Gastrocnemius medialis (tissue), 4 donors: ENCODE data around the gene AUTS2. TPM values are rescaled to one million over a fixed set of nuclear protein-coding genes. Genes with fewer than 3 reads are reported as not detected.

Experiments
- ATAC-seq, 2 donors: fragments of 150-250 bp; one replicate each; pipeline ENCODE4 v1.9.1; 2016
- DNase-seq, 2 donors: peaks; one replicate each; pipeline ENCODE4 v3.0.0-alpha.2; 2019
- H3K27ac ChIP-seq, 4 donors: fragments of 200-600 bp; sonication (generic); 1 replicate in 1 of 4; 2 replicates in 3 of 4; pipeline ENCODE4 v1.5.1; 2016 to 2018; ENCODE audit warnings: mild to moderate bottlenecking in 2 of 4, moderate library complexity in 1 of 4
- H3K27me3 ChIP-seq, 3 donors: fragments of 200-600 bp; sonication (generic) in 2 of 3; 1 replicate in 1 of 3; 2 replicates in 2 of 3; pipeline versions ENCODE4 v1.5.1 to v1.6.0; 2016 to 2019; ENCODE audit warnings: mild to moderate bottlenecking in 1 of 3, moderate library complexity in 1 of 3
- H3K36me3 ChIP-seq, 2 donors: fragments of 200-600 bp; sonication (generic) in 1 of 2; one replicate each; pipeline ENCODE4 v1.5.1; 2017 to 2018
- H3K4me1 ChIP-seq, 2 donors: fragments of 200-600 bp; sonication (generic) in 1 of 2; one replicate each; pipeline ENCODE4 v1.5.1; 2016 to 2017; ENCODE audit warnings: mild to moderate bottlenecking in 2 of 2
- H3K4me3 ChIP-seq, 4 donors: fragments of 200-600 bp; sonication (generic) in 3 of 4; 1 replicate in 1 of 4; 2 replicates in 3 of 4; pipeline ENCODE4 v1.5.1; 2016 to 2019; ENCODE audit warnings: mild to moderate bottlenecking in 2 of 4
- H3K9me3 ChIP-seq, 3 donors: fragments of 200-600 bp; sonication (generic) in 2 of 3; 1 replicate in 1 of 3; 2 replicates in 2 of 3; pipeline ENCODE4 v1.5.1; 2016 to 2019
- CTCF ChIP-seq, 5 experiments: fragments of 450-650 bp in 3 of 5; fragments of 200-600 bp in 2 of 5; sonication (generic) in 2 of 5; IDR thresholded peaks in 4 of 5; conservative IDR thresholded peaks in 1 of 5; 1 replicate in 4 of 5; 2 replicates in 1 of 5; pipeline ENCODE4 v1.5.1; 2016 to 2019; ENCODE audit warnings: antibody characterized with exemption in 5 of 5, mild to moderate bottlenecking in 3 of 5, moderate library complexity in 3 of 5
- POLR2A ChIP-seq, 2 donors: fragments of 450-650 bp; IDR thresholded peaks; one replicate each; pipeline ENCODE4 v1.6.1; 2017; ENCODE audit warnings: antibody characterized with exemption in 2 of 2, mild to moderate bottlenecking in 2 of 2, moderate library complexity in 2 of 2
- in situ Hi-C, 4 donors: fragments of 200-750 bp; cut with MboI; loops; one replicate each; pipeline versions ENCODE4 v1.15.0 to v1.8.0; 2017; ENCODE audit warnings: low sequenced_read_pairs in 4 of 4
- intact Hi-C: fragments of 100-400 bp; cut with DNase I; formaldehyde crosslinking; loops from one replicate; pipeline ENCODE4 v1.15.1; 2023; ENCODE audit warnings: low total_unique reads
- total RNA-seq, 4 donors: library from RNA; depleted of rRNA; stranded (reverse); fragments of >200 nt; gene quantifications; one replicate each; pipeline versions ENCODE4 v1.1.0 to v1.2.3, GENCODE V29; 2016

AUTS2 gene
- total RNA-seq, 4 donors from 2014 or later = 2.5 to 16.2 (median 8.5) TPM

- Histone ChIP-seq H3K4me1 (no peaks in the 10 kb centered on the region), H3K9me3 (no peaks in the 10 kb centered on the region), H3K4me3 (no peak overlapping the region), H3K27me3 (no peaks in the 10 kb centered on the region), H3K36me3 (no peaks in the 10 kb centered on the region), H3K27ac (no peak overlapping the region)
- intact Hi-C loops (no loop called here), in situ Hi-C loops (no loop called here)
- DNase-seq (no peak), ATAC-seq (no peak)
- no peak for TF ChIP-seq POLR2A (IDR thresholded peaks at IDR 0.05)
- TF ChIP-seq CTCF (IDR thresholded peaks at IDR 0.05 in 4 of 5, conservative IDR thresholded peaks at IDR 0.05 in 1 of 5) = no peak
Observed at GRCh38 chr7:70017357-70017756, 419.1 kb downstream of the AUTS2 start.

DNA sequence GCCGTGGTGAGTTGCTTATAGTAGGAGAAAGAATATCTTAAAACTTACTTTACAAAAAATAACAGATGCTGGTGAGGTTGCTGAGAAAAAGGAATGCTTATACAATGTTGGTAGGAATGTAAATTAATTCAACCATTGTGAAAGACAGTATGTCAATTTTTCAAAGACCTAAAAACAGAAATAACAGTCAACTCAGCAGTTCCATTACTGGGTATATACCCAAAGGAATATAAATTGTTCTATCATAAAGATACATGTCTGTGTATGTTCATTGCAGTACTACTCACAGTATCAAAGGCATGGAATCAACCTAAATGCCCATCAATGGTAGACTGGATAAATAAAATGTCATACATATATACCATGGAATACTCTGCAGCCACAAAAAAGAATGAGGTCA, 420.4 kb downstream of the AUTS2 start:
- TF ChIP-seq POLR2A (IDR thresholded peaks at IDR 0.05) (no peak), CTCF (IDR thresholded peaks at IDR 0.05 in 4 of 5, conservative IDR thresholded peaks at IDR 0.05 in 1 of 5) (no peak)
- in situ Hi-C loops (no loop called here), intact Hi-C loops (no loop called here)
- Histone ChIP-seq H3K27ac (no peak overlapping the region), H3K9me3 (no peaks in the 10 kb centered on the region), H3K36me3 (no peaks in the 10 kb centered on the region), H3K4me3 (no peak overlapping the region), H3K4me1 (no peaks in the 10 kb centered on the region), H3K27me3 (no peaks in the 10 kb centered on the region)
- ATAC-seq = no peak
- no peak for DNase-seq

- Histone ChIP-seq H3K9me3 (no peaks in the 10 kb centered on the region), H3K36me3 (no peaks in the 10 kb centered on the region), H3K27me3 (no peaks in the 10 kb centered on the region), H3K27ac (no peak overlapping the region), H3K4me1 (peaks cover 0 to 10% of the 10 kb centered on the region in 2 donors), H3K4me3 (no peak overlapping the region)
- intact Hi-C loops = no loop called here
- in situ Hi-C loops = no loop called here
- no peak for TF ChIP-seq CTCF (IDR thresholded peaks at IDR 0.05 in 4 of 5, conservative IDR thresholded peaks at IDR 0.05 in 1 of 5)
- TF ChIP-seq POLR2A (IDR thresholded peaks at IDR 0.05) = no peak
- no peak for ATAC-seq
- DNase-seq = no peak
Observed at GRCh38 chr7:70027867-70028266, 429.6 kb downstream of the AUTS2 start.

GRCh38 chr7:70028620-70029019, 430.3 kb downstream of the AUTS2 start:
- H3K9me3 ChIP-seq = no peaks in the 10 kb centered on the region
- no peak for DNase-seq
- H3K36me3 ChIP-seq = no peaks in the 10 kb centered on the region
- in situ Hi-C loops = no loop called here
- H3K4me3 ChIP-seq = no peak overlapping the region
- no peak for TF ChIP-seq POLR2A (IDR thresholded peaks at IDR 0.05)
- TF ChIP-seq CTCF (IDR thresholded peaks at IDR 0.05 in 4 of 5, conservative IDR thresholded peaks at IDR 0.05 in 1 of 5) = no peak
- H3K27ac ChIP-seq = no peak overlapping the region
- intact Hi-C loops = no loop called here
- H3K27me3 ChIP-seq = no peaks in the 10 kb centered on the region
- no peak for ATAC-seq
- peaks cover 0 to 10% of the 10 kb centered on the region in 2 donors for H3K4me1 ChIP-seq

DNA sequence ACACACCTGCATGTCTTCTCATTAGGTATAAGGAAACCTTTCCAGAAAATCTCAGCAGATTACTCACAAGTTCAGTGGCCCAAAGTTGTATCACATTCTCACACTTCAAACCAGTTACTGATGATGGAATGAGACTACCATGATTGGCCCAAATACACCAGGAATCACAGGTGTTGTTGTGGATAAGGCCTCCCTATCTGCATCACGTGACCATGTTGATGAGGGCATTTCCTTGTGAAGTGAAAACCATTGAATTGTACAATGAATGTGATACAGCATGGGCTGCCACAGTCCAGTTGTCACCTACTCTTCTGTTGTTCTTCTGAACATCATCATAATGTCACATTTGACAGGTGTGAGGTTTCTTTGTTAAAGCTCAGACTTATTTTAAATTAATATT, 431.7 kb downstream of the AUTS2 start:
- ATAC-seq = no peak
- no peaks in the 10 kb centered on the region for H3K36me3 ChIP-seq
- intact Hi-C loops (no loop called here), in situ Hi-C loops (no loop called here)
- H3K27me3 ChIP-seq = no peaks in the 10 kb centered on the region
- H3K27ac ChIP-seq = no peak overlapping the region
- DNase-seq = no peak
- no peaks in the 10 kb centered on the region for H3K9me3 ChIP-seq
- TF ChIP-seq POLR2A (IDR thresholded peaks at IDR 0.05) (no peak), CTCF (IDR thresholded peaks at IDR 0.05 in 4 of 5, conservative IDR thresholded peaks at IDR 0.05 in 1 of 5) (no peak)
- peaks cover 0 to 10% of the 10 kb centered on the region in 2 donors for H3K4me1 ChIP-seq
- H3K4me3 ChIP-seq = no peak overlapping the region
